Measurements from ENCODE around the gene IQSEC3. TPM values are rescaled to one million over a fixed set of nuclear protein-coding genes. Genes with fewer than 3 reads are reported as not detected.

The IQSEC3 gene
- total RNA-seq, 2 donors from 2014 or later: 0.32 to 1.6 TPM

GRCh38 chr12:157644-158043, 91.1 kb downstream of the IQSEC3 start:
- no peak for ATAC-seq
- no peak for DNase-seq (ENCODE audit: low spot score in 2 of 2)
- Mint-ChIP-seq H3K27ac (no peak overlapping the region), H3K36me3 (no peaks in the 10 kb centered on the region), H3K9me3 (no peaks in the 10 kb centered on the region)

- H3K27ac Mint-ChIP-seq: no peak overlapping the region
- H3K9me3 Mint-ChIP-seq: no peaks in the 10 kb centered on the region
- no peaks in the 10 kb centered on the region for H3K36me3 Mint-ChIP-seq
- no peak for ATAC-seq
- no peak for DNase-seq (ENCODE audit: low spot score in 2 of 2)
These were observed 92.7 kb downstream of the IQSEC3 start for GRCh38 chr12:159156-159782.

GRCh38 chr12:160858-161257, 94.3 kb downstream of the IQSEC3 start:
- H3K36me3 Mint-ChIP-seq: no peaks in the 10 kb centered on the region
- ATAC-seq (no peak), DNase-seq (ENCODE audit: low spot score in 2 of 2) (no peak)
- no peaks in the 10 kb centered on the region for H3K9me3 Mint-ChIP-seq
- no peak overlapping the region for H3K27ac Mint-ChIP-seq

GRCh38 chr12:161823-162222, 95.3 kb downstream of the IQSEC3 start:
- DNase-seq (ENCODE audit: low spot score in 2 of 2) (no peak), ATAC-seq (no peak)
- Mint-ChIP-seq H3K27ac (no peak overlapping the region), H3K9me3 (no peaks in the 10 kb centered on the region), H3K36me3 (no peaks in the 10 kb centered on the region)

- Mint-ChIP-seq H3K9me3 (no peaks in the 10 kb centered on the region), H3K36me3 (no peaks in the 10 kb centered on the region), H3K27ac (no peak overlapping the region)
- ATAC-seq (peak in 1 of 2 donors; percentile 24), DNase-seq (ENCODE audit: low spot score in 2 of 2) (no peak)
These were observed 96.1 kb downstream of the IQSEC3 start for GRCh38 chr12:162467-163307.

GRCh38 chr12:163406-163986, 96.9 kb downstream of the IQSEC3 start:
- Mint-ChIP-seq H3K36me3 (no peaks in the 10 kb centered on the region), H3K9me3 (no peaks in the 10 kb centered on the region), H3K27ac (no peak overlapping the region)
- DNase-seq (ENCODE audit: low spot score in 2 of 2): no peak
- ATAC-seq: no peak

GRCh38 chr12:164207-164606, 97.6 kb downstream of the IQSEC3 start:
- ATAC-seq: no peak
- Mint-ChIP-seq H3K27ac (no peak overlapping the region), H3K9me3 (no peaks in the 10 kb centered on the region), H3K36me3 (no peaks in the 10 kb centered on the region)
- DNase-seq (ENCODE audit: low spot score in 2 of 2): no peak

- H3K9me3 Mint-ChIP-seq: no peaks in the 10 kb centered on the region
- H3K27ac Mint-ChIP-seq: no peak overlapping the region
- ATAC-seq (no peak), DNase-seq (ENCODE audit: low spot score in 2 of 2) (no peak)
- H3K36me3 Mint-ChIP-seq: no peaks in the 10 kb centered on the region
These were observed 99.3 kb downstream of the IQSEC3 start for GRCh38 chr12:165862-166368.

- Mint-ChIP-seq H3K27ac (no peak overlapping the region), H3K9me3 (no peaks in the 10 kb centered on the region), H3K36me3 (no peaks in the 10 kb centered on the region)
- ATAC-seq (no peak), DNase-seq (ENCODE audit: low spot score in 2 of 2) (no peak)
These were observed 100.0 kb downstream of the IQSEC3 start for GRCh38 chr12:166425-167075.

GRCh38 chr12:167959-168600, 101.5 kb downstream of the IQSEC3 start:
- Mint-ChIP-seq H3K36me3 (no peaks in the 10 kb centered on the region), H3K9me3 (no peaks in the 10 kb centered on the region), H3K27ac (no peak overlapping the region)
- ATAC-seq (no peak), DNase-seq (ENCODE audit: low spot score in 2 of 2) (no peak)

GRCh38 chr12:168763-169525, 102.4 kb downstream of the IQSEC3 start:
- Mint-ChIP-seq H3K27ac (no peak overlapping the region), H3K36me3 (no peaks in the 10 kb centered on the region), H3K9me3 (no peaks in the 10 kb centered on the region)
- ATAC-seq (peak in 1 of 2 donors; percentile 34), DNase-seq (ENCODE audit: low spot score in 2 of 2) (no peak)

- Mint-ChIP-seq H3K36me3 (no peaks in the 10 kb centered on the region), H3K9me3 (no peaks in the 10 kb centered on the region), H3K27ac (no peak overlapping the region)
- ATAC-seq (peak in 1 of 2 donors; percentile 54), DNase-seq (ENCODE audit: low spot score in 2 of 2) (no peak)
These were observed 103.2 kb downstream of the IQSEC3 start for GRCh38 chr12:169528-170370.

GRCh38 chr12:170371-171225, 104.0 kb downstream of the IQSEC3 start:
- DNase-seq (ENCODE audit: low spot score in 2 of 2): no peak
- H3K9me3 Mint-ChIP-seq: no peaks in the 10 kb centered on the region
- no peak overlapping the region for H3K27ac Mint-ChIP-seq
- H3K36me3 Mint-ChIP-seq: no peaks in the 10 kb centered on the region
- ATAC-seq: no peak

GRCh38 chr12:171276-171675, 104.7 kb downstream of the IQSEC3 start:
- Mint-ChIP-seq H3K9me3 (no peaks in the 10 kb centered on the region), H3K27ac (no peak overlapping the region), H3K36me3 (no peaks in the 10 kb centered on the region)
- DNase-seq (ENCODE audit: low spot score in 2 of 2) (no peak), ATAC-seq (no peak)
